Stimulated activated naive CD8-positive, alpha-beta T cell treated with anti-CD3 and anti-CD28 coated beads, Interleukin-15, Interleukin-2, amounts not matched to agents 100 ng/mL and 50 ng/mL, for 24 hours (primary cell): Measurements from ENCODE around the gene CDC42BPB.
"Not testable (repeated sequence)": the region's sequence is repeated elsewhere in the genome, so short reads cannot be mapped to it uniquely, and the experiment has no call there.

Source experiments
- H3K27ac Mint-ChIP-seq: one replicate; pipeline ENCODE4 v1.8.0; 2021; ENCODE audit warnings: mild to moderate bottlenecking, mixed read lengths
- H3K27me3 Mint-ChIP-seq: one replicate; pipeline ENCODE4 v1.8.0; 2021; ENCODE audit warnings: mixed read lengths
- H3K36me3 Mint-ChIP-seq: one replicate; pipeline ENCODE4 v1.8.0; 2021; ENCODE audit warnings: low read depth, mixed read lengths
- H3K4me1 Mint-ChIP-seq: one replicate; pipeline ENCODE4 v1.8.0; 2021; ENCODE audit warnings: low read depth, mixed read lengths
- H3K4me3 Mint-ChIP-seq: one replicate; pipeline ENCODE4 v1.8.0; 2021; ENCODE audit warnings: mild to moderate bottlenecking, mixed read lengths
- H3K9me3 Mint-ChIP-seq: one replicate; pipeline ENCODE4 v1.8.0; 2021; ENCODE audit warnings: mixed read lengths

CDC42BPB gene

DNA sequence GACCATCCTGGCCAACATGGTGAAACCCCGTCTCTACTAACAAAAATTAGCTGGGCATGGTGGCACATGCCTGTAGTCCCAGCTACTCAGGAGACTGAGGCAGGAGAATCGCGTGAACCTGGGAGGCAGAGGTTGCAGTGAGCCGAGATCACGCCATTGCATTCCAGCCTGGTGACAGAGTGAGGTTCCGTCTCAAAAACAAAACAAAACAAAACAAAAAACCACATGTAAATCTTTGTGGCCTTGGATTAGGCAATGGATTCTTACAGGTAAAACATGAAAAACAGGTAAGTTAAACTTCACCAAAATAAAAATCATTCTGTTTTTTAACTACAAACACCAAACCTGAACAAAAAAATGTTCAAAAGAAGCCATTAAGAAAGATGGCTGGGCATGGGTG lies 31.2 kb downstream of the CDC42BPB start:
- not testable (repeated sequence) for H3K4me3 Mint-ChIP-seq, H3K27me3 Mint-ChIP-seq, H3K4me1 Mint-ChIP-seq, H3K9me3 Mint-ChIP-seq, H3K27ac Mint-ChIP-seq, H3K36me3 Mint-ChIP-seq

GRCh38 chr14:103023881-103024473 lies 33.4 kb downstream of the CDC42BPB start:
- Mint-ChIP-seq H3K27me3 (peaks cover 3% of the 10 kb centered on the region), H3K4me1 (no peaks in the 10 kb centered on the region), H3K27ac (no peak overlapping the region), H3K9me3 (peaks cover 3% of the 10 kb centered on the region), H3K4me3 (no peak overlapping the region), H3K36me3 (no peaks in the 10 kb centered on the region)

GRCh38 chr14:103022685-103023044 lies 34.7 kb downstream of the CDC42BPB start:
- H3K4me3 Mint-ChIP-seq, result no peak overlapping the region
- no peaks in the 10 kb centered on the region for H3K36me3 Mint-ChIP-seq
- no peak overlapping the region for H3K27ac Mint-ChIP-seq
- peaks cover 3% of the 10 kb centered on the region for H3K9me3 Mint-ChIP-seq
- H3K4me1 Mint-ChIP-seq, result no peaks in the 10 kb centered on the region
- H3K27me3 Mint-ChIP-seq, result peaks cover 3% of the 10 kb centered on the region

- H3K4me3 Mint-ChIP-seq, result no peak overlapping the region
- H3K9me3 Mint-ChIP-seq, result peaks cover 3% of the 10 kb centered on the region
- no peak overlapping the region for H3K27ac Mint-ChIP-seq
- peaks cover 3% of the 10 kb centered on the region for H3K27me3 Mint-ChIP-seq
- no peaks in the 10 kb centered on the region for H3K36me3 Mint-ChIP-seq
- H3K4me1 Mint-ChIP-seq, result no peaks in the 10 kb centered on the region
Observed at GRCh38 chr14:103022002-103022684, 35.2 kb downstream of the CDC42BPB start.

DNA sequence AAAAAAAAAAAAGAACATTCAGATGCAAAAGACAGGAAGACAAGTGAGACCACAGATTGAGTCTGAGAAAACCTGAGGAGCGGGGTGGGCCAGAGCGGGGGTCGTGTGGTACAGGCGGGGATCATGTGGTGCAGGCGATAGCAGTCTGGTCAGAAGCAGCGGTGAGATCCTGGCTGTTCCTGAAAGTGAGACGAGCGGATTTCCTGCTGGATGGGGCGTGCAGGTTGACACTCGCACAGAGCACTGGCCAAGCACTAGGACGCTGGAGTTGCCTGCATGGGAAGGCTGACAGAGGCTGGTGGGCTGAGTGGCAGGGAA lies 35.7 kb downstream of the CDC42BPB start:
- H3K4me3 Mint-ChIP-seq, result no peak overlapping the region
- H3K27ac Mint-ChIP-seq, result no peak overlapping the region
- no peaks in the 10 kb centered on the region for H3K36me3 Mint-ChIP-seq
- no peaks in the 10 kb centered on the region for H3K4me1 Mint-ChIP-seq
- no peaks in the 10 kb centered on the region for H3K27me3 Mint-ChIP-seq
- H3K9me3 Mint-ChIP-seq, result no peaks in the 10 kb centered on the region

DNA sequence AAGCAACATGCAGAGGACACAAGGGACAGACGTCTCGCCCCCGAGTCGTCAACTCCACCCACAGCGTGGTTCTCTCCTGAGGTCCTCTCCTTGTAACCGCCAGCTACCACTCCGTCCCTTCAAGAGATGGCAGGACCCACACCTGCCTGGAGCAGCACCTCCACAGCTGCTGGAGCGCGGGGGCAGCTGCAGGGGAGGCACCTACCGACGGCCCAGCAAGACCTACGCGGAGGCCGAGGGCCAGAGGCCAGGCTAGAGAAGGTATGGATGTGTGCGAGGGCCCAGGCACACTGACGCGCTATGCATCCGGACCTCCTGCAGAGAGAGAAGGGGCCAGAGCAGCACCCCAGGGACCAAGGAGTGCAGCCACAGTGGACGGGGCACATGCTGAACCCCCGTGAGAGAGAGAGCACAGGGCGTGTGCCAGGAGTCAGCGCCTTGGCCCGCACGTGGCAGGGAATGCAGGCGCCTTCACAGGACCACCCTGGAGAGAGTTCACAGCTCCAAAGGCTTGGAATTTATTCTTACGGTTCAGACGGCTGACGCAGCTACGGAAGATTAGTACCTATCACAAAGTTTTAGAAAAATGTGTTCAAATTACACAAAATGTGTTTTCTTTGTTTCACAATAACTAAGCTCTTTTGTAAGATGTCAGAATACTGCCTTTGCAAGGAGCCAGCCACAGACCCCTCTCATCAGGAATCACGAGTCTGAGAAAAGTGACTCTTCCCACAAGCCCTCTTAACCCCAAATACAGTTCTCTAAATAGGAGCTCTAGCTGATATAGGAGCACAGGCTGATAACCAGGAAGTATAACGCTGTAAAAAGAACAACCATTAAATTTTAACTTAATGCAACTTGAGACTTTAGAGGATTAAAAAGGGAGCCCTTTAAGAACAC lies 36.8 kb downstream of the CDC42BPB start:
- Mint-ChIP-seq H3K4me3 (no peak overlapping the region), H3K36me3 (no peaks in the 10 kb centered on the region), H3K9me3 (no peaks in the 10 kb centered on the region), H3K27me3 (peaks cover under 1% of the 10 kb centered on the region), H3K4me1 (no peaks in the 10 kb centered on the region), H3K27ac (no peak overlapping the region)

- no peaks in the 10 kb centered on the region for H3K36me3 Mint-ChIP-seq
- H3K27ac Mint-ChIP-seq, result no peak overlapping the region
- H3K27me3 Mint-ChIP-seq, result peaks cover 6% of the 10 kb centered on the region
- no peak overlapping the region for H3K4me3 Mint-ChIP-seq
- peaks cover 7% of the 10 kb centered on the region for H3K4me1 Mint-ChIP-seq
- no peaks in the 10 kb centered on the region for H3K9me3 Mint-ChIP-seq
Observed at GRCh38 chr14:103019826-103020225, 37.5 kb downstream of the CDC42BPB start.

- H3K4me3 Mint-ChIP-seq, result no peak overlapping the region
- peaks cover 6% of the 10 kb centered on the region for H3K27me3 Mint-ChIP-seq
- H3K36me3 Mint-ChIP-seq, result no peaks in the 10 kb centered on the region
- no peak overlapping the region for H3K27ac Mint-ChIP-seq
- H3K9me3 Mint-ChIP-seq, result no peaks in the 10 kb centered on the region
- H3K4me1 Mint-ChIP-seq, result peaks cover 10% of the 10 kb centered on the region
Observed at GRCh38 chr14:103019236-103019635, 38.1 kb downstream of the CDC42BPB start.

- no peak overlapping the region for H3K27ac Mint-ChIP-seq
- no peak overlapping the region for H3K4me3 Mint-ChIP-seq
- peaks cover 10% of the 10 kb centered on the region for H3K4me1 Mint-ChIP-seq
- H3K27me3 Mint-ChIP-seq, result peaks cover 6% of the 10 kb centered on the region
- H3K9me3 Mint-ChIP-seq, result no peaks in the 10 kb centered on the region
- H3K36me3 Mint-ChIP-seq, result no peaks in the 10 kb centered on the region
Observed at GRCh38 chr14:103016594-103016993, 40.8 kb downstream of the CDC42BPB start.

DNA sequence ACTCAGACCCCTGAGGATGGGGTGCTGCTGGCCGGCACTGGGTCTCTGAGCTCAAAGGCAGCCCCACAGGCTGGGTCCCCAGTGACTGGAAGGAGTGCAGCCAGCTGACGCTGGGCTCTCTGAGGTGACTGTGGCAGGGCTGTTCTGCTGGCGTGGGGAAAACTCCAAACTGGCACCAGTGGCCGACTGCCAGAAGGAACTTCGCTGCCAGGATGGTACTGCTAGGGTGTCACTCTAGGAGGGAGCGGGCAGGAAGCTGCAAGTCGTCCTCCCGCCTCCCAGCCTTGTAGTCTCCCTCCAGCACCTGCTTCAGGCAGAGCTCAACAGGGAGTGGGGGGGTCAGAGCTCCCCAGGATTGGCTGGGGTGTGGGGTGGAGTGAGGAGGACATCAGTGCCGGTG lies 41.3 kb downstream of the CDC42BPB start:
- Mint-ChIP-seq H3K27ac (no peak overlapping the region), H3K4me1 (peaks cover 10% of the 10 kb centered on the region), H3K27me3 (peaks cover 6% of the 10 kb centered on the region), H3K4me3 (no peak overlapping the region), H3K9me3 (no peaks in the 10 kb centered on the region), H3K36me3 (no peaks in the 10 kb centered on the region)

DNA sequence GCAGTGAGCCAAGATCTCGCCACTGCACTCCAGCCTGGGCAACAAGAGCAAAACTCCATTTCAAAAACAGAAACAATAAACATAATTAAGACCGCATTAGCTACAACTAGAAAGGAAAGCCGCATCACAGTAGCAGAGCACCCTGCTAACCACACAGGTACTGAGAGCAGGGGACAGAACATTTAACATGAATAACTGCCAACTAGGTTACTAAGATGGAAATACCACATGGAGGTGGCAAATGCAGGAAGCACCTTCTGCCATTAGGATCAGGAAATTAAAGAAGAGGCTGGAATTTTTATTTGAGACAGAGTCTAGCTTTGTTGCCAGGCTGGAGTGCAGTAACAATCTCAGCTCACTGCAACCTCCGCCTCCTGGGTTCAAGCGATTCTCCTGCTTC lies 41.9 kb downstream of the CDC42BPB start:
- Mint-ChIP-seq H3K36me3 (no peaks in the 10 kb centered on the region), H3K27me3 (peaks cover 6% of the 10 kb centered on the region), H3K4me1 (peaks cover 10% of the 10 kb centered on the region), H3K27ac (no peak overlapping the region), H3K9me3 (no peaks in the 10 kb centered on the region), H3K4me3 (no peak overlapping the region)

- no peak overlapping the region for H3K4me3 Mint-ChIP-seq
- no peak overlapping the region for H3K27ac Mint-ChIP-seq
- peaks cover 10% of the 10 kb centered on the region for H3K4me1 Mint-ChIP-seq
- peaks cover 6% of the 10 kb centered on the region for H3K27me3 Mint-ChIP-seq
- no peaks in the 10 kb centered on the region for H3K36me3 Mint-ChIP-seq
- H3K9me3 Mint-ChIP-seq, result no peaks in the 10 kb centered on the region
Observed at GRCh38 chr14:103014466-103015228, 42.7 kb downstream of the CDC42BPB start.

DNA sequence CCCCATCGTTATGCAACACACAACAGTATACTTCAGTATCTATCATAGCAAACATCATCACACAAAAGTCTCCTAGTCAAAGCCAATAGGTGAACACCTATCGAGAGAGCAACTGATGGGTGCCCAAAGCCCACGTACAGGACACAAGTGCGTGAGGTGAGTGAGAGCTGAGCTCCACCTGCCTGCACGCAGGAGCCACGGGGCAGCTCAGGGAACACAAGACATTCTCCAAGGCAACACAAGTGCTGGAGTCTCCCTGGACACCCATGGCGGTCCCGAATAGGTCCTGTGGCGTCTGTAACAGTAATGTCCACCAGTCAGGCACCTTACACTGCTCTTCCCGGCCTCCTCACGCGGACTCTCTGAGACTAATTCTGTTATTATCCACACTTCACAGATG lies 44.3 kb downstream of the CDC42BPB start:
- H3K9me3 Mint-ChIP-seq, result no peaks in the 10 kb centered on the region
- H3K36me3 Mint-ChIP-seq, result no peaks in the 10 kb centered on the region
- H3K4me1 Mint-ChIP-seq, result peaks cover 10% of the 10 kb centered on the region
- H3K27me3 Mint-ChIP-seq, result peaks cover 6% of the 10 kb centered on the region
- no peak overlapping the region for H3K27ac Mint-ChIP-seq
- no peak overlapping the region for H3K4me3 Mint-ChIP-seq

DNA sequence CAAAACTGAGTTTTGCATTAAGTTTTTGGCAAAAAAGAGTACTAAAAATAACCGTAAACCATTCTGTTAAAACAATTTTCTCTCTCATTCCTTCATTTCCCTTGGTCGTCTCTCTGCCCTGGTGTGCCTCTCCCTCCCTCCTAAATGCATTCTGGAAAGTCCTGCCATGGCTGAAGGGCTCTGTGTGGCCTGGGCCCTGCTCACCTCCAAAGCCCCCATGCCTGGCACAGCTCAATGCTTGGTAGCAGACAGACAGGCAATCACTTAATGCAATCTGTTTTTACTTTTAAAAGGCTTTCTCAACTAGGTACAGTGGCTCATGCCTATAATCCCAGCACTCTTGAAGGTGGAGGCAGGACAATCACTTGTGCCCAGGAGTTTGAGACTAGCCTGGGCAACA lies 47.8 kb downstream of the CDC42BPB start:
- Mint-ChIP-seq H3K27ac (no peak overlapping the region), H3K9me3 (no peaks in the 10 kb centered on the region), H3K27me3 (no peaks in the 10 kb centered on the region), H3K36me3 (no peaks in the 10 kb centered on the region), H3K4me1 (peaks cover 1% of the 10 kb centered on the region), H3K4me3 (no peak overlapping the region)
